Upper lobe of right lung (tissue), 1 donor: Measurements from ENCODE around the gene LHFPL2. TPM values are rescaled to one million over a fixed set of nuclear protein-coding genes. Genes with fewer than 3 reads are reported as not detected.

Experiments
- ATAC-seq: fragments of 200-7000 bp; cut with Tn5 transposase; one replicate; pipeline ENCODE4 v1.9.1; 2020; ENCODE audit warnings: mild to moderate bottlenecking, moderate library complexity
- DNase-seq: peaks from one replicate; pipeline ENCODE4 v3.0.0-alpha.2; 2020
- H3K27ac ChIP-seq: fragments of 200-600 bp; one replicate; pipeline ENCODE4 v1.8.0; 2022
- H3K27me3 ChIP-seq: fragments of 200-600 bp; one replicate; pipeline ENCODE4 v1.8.0; 2022; ENCODE audit warnings: mild to moderate bottlenecking
- H3K36me3 ChIP-seq: fragments of 200-600 bp; one replicate; pipeline ENCODE4 v1.8.0; 2022
- H3K4me1 ChIP-seq: fragments of 200-600 bp; one replicate; pipeline ENCODE4 v1.8.0; 2022
- H3K4me3 ChIP-seq: fragments of 200-600 bp; one replicate; pipeline ENCODE4 v1.8.0; 2022; ENCODE audit warnings: mild to moderate bottlenecking
- H3K9me3 ChIP-seq: fragments of 200-600 bp; one replicate; pipeline ENCODE4 v1.8.0; 2022
- intact Hi-C: fragments of 100-400 bp; cut with DNase I; formaldehyde crosslinking; loops from one replicate; pipeline ENCODE4 v1.11.0; 2022
- total RNA-seq: library from RNA; stranded (reverse); fragmentation: NEBNext Ultra II Directional; extraction: Animal tissue kit (Norgen Biotek cat#: 25700); gene quantifications from one replicate; pipeline ENCODE4 v1.2.1, GENCODE V29; 2021
- TF ChIP-seq, protein P1 (sequence below): fragments of 200-600 bp; IDR thresholded peaks from one replicate; pipeline ENCODE4 v1.8.0; 2022; ENCODE audit warnings: antibody characterized with exemption
- donor health status: DM: no; HTN: yes; CAD: no; lungs with severe emphysema.

The LHFPL2 gene
- total RNA-seq, 1 donor from 2014 or later, result 41.0 TPM

DNA sequence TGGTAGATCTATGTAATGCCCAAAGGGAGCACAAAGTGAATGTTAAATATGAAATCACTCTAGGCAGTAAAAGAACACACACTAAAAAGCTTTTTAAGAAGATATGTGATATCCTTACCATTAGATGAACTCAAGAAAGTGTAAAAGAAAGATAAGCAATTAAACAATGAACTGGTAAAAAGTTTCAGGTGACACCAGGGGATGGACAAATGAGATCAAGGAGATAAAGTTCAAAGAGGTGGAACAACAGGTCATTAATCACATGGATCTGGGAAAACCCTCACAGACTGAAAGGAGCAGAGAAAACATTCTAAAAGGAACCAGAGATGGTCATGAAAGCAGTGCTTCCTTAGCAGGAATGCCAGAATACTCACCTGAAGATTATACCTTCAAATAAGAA, 40.7 kb downstream of the LHFPL2 start:
- Histone ChIP-seq H3K27me3 (no peaks in the 10 kb centered on the region), H3K9me3 (no peaks in the 10 kb centered on the region), H3K4me1 (no peaks in the 10 kb centered on the region), H3K4me3 (no peak overlapping the region), H3K27ac (no peak overlapping the region), H3K36me3 (no peaks in the 10 kb centered on the region)
- ATAC-seq (no peak), DNase-seq (no peak)
- TF ChIP-seq, protein P1, sequence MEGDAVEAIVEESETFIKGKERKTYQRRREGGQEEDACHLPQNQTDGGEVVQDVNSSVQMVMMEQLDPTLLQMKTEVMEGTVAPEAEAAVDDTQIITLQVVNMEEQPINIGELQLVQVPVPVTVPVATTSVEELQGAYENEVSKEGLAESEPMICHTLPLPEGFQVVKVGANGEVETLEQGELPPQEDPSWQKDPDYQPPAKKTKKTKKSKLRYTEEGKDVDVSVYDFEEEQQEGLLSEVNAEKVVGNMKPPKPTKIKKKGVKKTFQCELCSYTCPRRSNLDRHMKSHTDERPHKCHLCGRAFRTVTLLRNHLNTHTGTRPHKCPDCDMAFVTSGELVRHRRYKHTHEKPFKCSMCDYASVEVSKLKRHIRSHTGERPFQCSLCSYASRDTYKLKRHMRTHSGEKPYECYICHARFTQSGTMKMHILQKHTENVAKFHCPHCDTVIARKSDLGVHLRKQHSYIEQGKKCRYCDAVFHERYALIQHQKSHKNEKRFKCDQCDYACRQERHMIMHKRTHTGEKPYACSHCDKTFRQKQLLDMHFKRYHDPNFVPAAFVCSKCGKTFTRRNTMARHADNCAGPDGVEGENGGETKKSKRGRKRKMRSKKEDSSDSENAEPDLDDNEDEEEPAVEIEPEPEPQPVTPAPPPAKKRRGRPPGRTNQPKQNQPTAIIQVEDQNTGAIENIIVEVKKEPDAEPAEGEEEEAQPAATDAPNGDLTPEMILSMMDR, result no peak
- intact Hi-C loops, result no loop called here

DNA sequence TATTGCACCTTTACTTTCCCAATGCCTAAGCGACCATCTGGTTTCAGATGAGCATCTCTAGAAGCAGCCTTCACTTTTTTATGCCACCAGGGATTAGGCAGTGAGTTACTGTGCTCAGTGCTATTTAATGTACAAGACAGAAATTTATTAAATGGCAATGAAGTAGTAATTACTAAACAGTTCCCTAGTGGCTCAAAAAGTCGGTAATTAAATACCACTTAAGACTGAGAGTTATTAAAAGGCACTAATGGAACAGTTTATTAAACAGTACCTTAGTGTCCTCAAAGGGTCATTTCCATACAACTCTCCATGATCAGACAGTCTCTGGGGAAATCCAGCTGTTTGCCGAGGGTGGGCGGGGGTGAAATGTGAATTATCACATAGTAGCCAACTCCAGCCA, 42.3 kb downstream of the LHFPL2 start:
- Histone ChIP-seq H3K36me3 (no peaks in the 10 kb centered on the region), H3K27me3 (no peaks in the 10 kb centered on the region), H3K9me3 (no peaks in the 10 kb centered on the region), H3K27ac (no peak overlapping the region), H3K4me3 (no peak overlapping the region), H3K4me1 (no peaks in the 10 kb centered on the region)
- TF ChIP-seq, protein P1, result no peak
- intact Hi-C loops, result no loop called here
- DNase-seq (no peak), ATAC-seq (no peak)

DNA sequence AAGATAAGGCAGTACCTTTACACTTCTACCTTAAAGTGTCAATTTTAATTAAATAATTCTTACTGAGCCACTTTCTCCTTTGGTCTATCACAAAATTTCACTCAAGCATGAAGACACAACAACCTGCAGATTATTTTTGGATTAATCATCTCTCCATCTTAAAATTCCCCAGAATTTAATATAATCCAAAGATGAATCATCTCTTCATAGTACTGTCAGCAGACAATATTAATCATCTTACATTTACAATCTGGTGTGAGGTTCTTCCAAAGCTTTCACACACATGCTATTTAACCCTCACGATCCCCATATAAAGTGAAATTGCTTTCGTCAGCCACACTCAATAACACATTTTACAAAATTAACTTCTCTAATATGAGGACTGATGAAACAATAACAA, 43.0 kb downstream of the LHFPL2 start:
- TF ChIP-seq, protein P1, result no peak
- no peaks in the 10 kb centered on the region for H3K4me1 ChIP-seq

DNA sequence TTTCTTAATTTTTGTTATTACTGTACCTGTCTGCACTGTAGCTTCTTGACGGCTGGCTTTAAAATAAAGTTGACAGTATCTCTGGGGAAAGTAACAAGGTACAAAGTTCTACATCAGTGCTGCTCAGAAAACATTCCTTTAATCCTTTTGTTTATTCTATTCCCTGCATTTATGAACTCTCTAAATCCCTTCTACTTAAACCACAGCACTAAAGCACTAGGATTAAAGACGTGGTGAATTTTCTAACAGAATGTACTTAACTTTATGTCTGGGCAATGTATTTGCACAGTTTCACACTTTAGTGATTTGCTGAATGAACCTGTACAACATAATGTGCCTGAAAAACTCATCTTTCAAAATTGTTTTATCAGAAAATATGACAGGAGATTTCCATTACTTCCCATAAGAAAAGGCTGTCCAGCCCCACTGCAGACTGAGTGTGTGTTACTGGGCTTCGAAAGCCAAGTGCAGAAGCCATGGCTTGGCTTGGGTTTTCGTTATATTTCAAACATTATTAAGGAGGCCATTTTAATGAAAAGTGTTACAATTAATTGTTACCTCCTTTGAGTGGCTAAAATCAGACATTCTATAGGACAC, 43.8 kb downstream of the LHFPL2 start:
- DNase-seq, result no peak

More for the DNA sequence above, 43.0 kb downstream of the LHFPL2 start:
- Histone ChIP-seq H3K9me3 (no peaks in the 10 kb centered on the region), H3K27me3 (no peaks in the 10 kb centered on the region), H3K27ac (no peak overlapping the region), H3K4me3 (no peak overlapping the region), H3K36me3 (no peaks in the 10 kb centered on the region)
- ATAC-seq (no peak), DNase-seq (no peak)
- intact Hi-C loops, result no loop called here

DNA sequence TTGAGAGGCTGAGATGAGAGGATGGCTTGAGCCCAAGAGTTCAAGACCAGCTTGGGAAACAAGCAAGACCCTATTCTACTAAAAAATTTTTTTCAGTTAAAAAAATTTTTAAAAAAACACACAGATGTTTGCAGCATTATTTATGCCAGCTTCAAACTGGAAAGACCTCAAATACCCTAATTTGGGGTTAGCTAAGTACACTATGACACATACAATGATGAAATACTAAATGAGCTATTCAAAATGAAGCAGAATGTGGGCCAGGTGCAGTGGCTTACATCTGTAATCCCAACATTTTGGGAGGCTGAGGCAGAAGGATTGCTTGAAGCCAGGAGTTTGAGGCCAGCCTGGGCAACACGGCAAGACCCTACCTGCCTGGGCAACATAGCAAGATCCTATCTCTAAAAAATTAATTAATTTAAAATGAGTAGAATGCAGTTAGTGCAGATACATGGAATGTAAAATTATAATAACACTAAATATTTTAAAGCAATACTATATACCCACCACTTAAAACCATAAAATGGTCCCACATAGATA, 44.9 kb downstream of the LHFPL2 start:
- ATAC-seq (no peak), DNase-seq (no peak)
- H3K27me3 ChIP-seq, result no peaks in the 10 kb centered on the region
- H3K4me1 ChIP-seq, result no peaks in the 10 kb centered on the region
- intact Hi-C loops, result no loop called here
- no peaks in the 10 kb centered on the region for H3K9me3 ChIP-seq
- TF ChIP-seq, protein P1, result no peak
- H3K4me3 ChIP-seq, result no peak overlapping the region
- H3K36me3 ChIP-seq, result no peaks in the 10 kb centered on the region
- H3K27ac ChIP-seq, result no peak overlapping the region

More for the DNA sequence above, 43.8 kb downstream of the LHFPL2 start:
- Histone ChIP-seq H3K27ac (no peak overlapping the region), H3K36me3 (no peaks in the 10 kb centered on the region), H3K27me3 (no peaks in the 10 kb centered on the region), H3K4me1 (no peaks in the 10 kb centered on the region), H3K9me3 (no peaks in the 10 kb centered on the region), H3K4me3 (no peak overlapping the region)
- intact Hi-C loops, result no loop called here
- ATAC-seq, result no peak
- TF ChIP-seq, protein P1, result no peak
